ENCODE measurements around the gene ZBTB45.
"Not testable (repeated sequence)": the region's sequence is repeated elsewhere in the genome, so short reads cannot be mapped to it uniquely, and the experiment has no call there.

DNA sequence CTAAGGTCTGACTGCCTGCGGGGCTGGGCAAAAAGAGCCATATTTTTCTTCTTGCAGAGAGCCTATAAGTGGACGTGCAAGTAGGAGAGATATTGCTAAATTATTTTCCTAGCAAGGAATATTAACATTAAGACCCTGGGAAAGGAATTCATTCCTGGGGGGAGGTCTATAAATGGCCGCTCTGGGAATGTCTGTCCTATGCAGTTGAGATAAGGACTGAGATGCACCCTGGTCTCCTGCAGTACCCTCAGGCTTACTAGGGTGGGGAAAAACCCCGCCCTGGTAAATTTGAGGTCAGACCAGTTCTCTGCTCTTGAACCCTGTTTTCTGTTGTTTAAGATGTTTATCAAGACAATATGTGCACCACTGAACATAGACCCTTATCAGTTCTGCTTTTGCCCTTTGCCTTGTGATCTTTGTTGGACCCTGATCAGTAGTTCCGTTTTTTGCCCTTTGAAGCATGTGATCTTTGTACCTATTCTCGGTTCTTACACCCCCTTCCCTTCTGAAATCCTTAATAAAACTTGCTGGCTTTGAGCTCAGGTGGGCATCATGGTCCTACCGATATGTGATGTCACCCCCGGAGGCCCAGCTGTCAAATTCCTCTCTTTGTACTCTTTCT, 11.9 kb downstream of the ZBTB45 start:
- TF ChIP-seq, protein P1, sequence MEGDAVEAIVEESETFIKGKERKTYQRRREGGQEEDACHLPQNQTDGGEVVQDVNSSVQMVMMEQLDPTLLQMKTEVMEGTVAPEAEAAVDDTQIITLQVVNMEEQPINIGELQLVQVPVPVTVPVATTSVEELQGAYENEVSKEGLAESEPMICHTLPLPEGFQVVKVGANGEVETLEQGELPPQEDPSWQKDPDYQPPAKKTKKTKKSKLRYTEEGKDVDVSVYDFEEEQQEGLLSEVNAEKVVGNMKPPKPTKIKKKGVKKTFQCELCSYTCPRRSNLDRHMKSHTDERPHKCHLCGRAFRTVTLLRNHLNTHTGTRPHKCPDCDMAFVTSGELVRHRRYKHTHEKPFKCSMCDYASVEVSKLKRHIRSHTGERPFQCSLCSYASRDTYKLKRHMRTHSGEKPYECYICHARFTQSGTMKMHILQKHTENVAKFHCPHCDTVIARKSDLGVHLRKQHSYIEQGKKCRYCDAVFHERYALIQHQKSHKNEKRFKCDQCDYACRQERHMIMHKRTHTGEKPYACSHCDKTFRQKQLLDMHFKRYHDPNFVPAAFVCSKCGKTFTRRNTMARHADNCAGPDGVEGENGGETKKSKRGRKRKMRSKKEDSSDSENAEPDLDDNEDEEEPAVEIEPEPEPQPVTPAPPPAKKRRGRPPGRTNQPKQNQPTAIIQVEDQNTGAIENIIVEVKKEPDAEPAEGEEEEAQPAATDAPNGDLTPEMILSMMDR (IDR thresholded peaks at IDR 0.05; ENCODE audit: poor library complexity), result not testable (repeated sequence)
- not testable (repeated sequence) for TF ChIP-seq EZH2 (IDR thresholded peaks at IDR 0.05; ENCODE audit: borderline replicate concordance); EZH2phosphoT487 (IDR thresholded peaks at IDR 0.05; ENCODE audit: low read depth, severe bottlenecking, unreplicated experiment)

Measured in hepatocyte (in vitro differentiated cells).